Limb (tissue), 2 donors: ENCODE measurements around the gene SLC44A3.

Experiments used
- DNase-seq, 2 donors: peaks; one replicate each; pipeline ENCODE4 v3.0.0-alpha.2; 2016; ENCODE audit errors: extremely low spot score in 2 of 2

Gene SLC44A3

GRCh38 chr1:94799206-94799605 is 21.0 kb upstream of the SLC44A3 start:
- DNase-seq, result no peak

DNA sequence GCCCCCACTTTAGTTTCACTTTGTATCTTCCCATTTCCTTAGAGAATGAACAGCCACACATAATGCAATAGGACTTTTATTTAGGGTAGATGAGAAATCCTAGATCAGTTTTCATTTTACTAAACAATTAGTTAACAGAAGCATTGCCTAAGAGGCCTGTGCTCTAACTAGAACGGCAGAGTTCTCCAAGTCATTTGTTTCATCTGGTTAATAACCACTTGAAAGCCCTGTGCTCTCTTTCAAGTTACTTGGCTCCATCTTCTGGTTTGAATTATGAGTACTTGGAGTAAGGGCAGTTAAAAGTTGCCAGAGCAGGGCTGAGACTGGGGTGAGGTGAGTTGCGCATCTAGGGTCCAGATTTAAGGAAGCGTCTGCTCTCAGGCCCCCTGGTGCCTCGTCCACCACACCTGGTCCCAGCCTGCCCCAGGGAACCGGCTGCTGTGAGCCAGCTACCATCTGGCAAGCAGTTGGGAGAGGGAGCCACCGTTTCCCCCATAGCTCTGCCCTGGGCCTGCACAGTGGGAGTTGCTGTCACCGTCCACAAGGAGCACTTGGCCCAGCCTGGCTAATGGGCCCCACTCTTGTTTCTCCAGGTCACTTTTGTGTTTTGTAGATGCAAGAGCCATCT is 18.1 kb upstream of the SLC44A3 start:
- DNase-seq, result peak; percentile 53 to 80

DNA sequence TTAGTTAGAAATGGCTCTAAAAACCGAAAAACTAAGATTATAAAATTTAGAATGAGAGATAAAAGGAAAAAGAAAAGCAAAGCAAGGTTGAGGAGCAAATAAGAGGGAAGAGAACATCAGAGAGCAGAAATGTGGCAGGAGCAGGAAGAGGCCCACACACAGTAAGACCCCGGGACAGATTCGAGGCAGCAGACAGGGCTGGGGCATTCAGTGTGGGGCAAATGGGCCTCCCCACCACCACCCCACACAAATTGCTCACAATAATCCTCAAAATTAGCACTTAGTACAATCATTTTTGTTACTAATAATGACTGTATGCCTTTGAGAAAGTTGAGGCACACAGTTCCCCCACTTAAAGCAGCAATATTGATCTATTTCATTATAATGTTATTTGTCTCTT is 17.1 kb upstream of the SLC44A3 start:
- no peak for DNase-seq

DNA sequence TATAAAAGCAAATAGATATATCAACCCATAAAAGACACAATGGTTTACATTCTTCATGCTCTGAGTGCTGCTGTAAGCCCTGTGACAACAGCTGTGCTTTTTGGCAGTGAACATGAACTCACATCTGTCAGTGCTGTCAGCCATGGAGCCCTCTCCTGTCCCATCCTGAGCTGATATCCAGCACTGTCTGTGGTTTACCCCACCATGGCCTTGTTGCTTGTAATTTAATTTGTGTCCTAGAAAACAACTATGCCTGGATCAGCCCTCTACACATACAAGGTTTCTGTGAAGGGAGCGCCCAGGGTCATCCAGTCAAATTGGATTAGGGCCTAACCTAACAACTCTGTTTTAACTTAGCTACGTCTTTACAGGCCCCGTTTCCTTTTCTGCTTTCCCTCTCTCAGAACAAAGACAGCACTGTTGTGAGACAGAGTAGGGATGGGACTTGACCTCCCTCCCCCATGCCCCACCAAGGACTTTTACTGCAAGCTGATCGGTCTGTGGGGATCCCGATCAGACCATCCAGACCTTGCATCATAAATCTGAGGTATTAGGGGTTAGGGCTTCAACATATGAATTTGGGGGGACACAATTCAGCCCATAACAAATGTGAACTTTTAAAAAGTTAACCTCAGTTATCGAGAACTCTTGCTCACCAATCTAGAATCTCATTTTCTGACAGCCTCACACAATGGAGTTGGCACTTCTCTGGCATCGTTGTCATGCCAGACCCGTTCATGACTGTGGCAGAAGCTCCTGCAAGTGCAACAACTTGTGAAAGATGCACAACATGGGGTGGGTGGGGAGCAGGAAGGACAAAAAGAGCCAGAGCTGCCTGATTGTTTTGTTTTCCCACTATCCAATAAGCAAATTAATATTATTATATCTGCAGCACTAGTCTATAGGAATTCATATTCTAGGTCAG is 16.4 kb upstream of the SLC44A3 start:
- DNase-seq, result peak; percentile 60 to 84

- no peak for DNase-seq
These were observed 15.7 kb upstream of the SLC44A3 start for GRCh38 chr1:94804442-94804837.

DNA sequence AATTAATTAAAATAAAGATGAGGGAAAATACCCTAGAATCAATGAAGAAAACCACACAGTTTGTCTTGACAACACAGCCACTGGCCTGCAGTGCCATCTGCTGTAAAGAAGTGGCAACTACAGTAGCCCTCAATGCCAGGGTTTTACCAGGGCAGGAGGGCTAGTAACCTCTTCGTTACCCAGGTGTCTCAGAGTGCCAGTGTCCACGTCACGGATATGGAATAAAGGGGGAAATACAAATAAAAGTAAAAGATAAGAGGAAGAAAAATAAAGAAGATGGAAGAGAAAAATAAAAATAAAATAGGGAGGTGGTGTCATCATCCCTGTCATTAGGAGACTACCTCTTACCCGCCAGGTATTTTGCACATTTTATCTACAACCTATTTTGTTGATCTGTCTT is 14.2 kb upstream of the SLC44A3 start:
- DNase-seq, result peak; percentile 61 to 71

GRCh38 chr1:94806441-94806871 is 13.7 kb upstream of the SLC44A3 start:
- peak in 1 of 2 donors; percentile 75 for DNase-seq

DNA sequence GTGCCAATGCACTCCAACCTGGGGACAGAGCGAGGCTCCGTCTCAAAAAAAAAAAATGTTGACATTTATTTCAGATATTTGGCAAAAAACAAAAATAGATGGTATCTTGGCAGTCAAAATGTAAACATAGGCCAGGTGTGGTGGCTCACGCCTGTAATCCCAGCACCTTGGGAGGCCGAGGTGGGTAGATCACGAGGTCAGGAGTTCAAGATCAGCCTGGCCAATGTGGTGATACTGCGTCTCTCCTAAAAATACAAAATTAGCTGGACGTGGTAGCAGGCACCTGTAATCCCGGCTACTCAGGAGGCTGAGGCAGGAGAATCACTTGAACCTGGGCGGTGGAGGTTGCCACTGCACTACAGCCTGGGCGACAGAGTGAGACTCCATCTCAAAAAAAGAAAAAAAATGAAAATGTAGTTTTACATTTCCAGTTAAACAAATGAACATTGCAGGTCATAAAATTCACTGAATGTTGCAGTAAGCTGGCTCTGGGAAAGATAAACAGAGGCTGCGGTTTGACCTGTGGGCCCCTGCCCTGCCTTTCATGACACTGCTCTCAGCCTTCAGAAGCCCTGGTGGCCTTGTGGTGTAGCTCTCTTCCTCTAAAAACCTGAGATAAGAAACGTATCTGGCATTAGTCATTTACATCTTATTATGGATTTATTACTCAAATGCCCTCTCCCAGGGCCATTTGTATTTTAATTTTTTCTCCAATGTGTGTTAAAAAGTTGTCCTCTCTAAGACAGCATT is 12.2 kb upstream of the SLC44A3 start:
- no peak for DNase-seq

DNA sequence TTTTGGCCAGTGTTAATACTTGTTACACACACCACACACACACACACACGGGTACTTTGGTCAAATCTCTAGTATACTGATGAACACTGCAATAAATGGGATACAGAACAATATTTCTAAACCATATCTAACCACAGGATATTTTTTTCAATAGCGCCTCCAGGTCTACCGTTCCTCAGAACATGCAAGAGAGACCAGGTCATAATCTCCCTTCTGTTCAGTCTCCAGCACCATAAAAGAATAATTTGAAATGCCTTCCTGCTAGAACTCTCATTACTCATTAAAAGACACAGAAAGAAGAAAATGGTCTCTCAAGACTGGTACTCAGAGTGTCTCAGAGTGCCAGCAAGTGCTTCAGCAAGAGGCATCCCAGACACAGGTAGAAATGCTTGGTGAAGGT is 11.5 kb upstream of the SLC44A3 start:
- DNase-seq, result no peak

DNA sequence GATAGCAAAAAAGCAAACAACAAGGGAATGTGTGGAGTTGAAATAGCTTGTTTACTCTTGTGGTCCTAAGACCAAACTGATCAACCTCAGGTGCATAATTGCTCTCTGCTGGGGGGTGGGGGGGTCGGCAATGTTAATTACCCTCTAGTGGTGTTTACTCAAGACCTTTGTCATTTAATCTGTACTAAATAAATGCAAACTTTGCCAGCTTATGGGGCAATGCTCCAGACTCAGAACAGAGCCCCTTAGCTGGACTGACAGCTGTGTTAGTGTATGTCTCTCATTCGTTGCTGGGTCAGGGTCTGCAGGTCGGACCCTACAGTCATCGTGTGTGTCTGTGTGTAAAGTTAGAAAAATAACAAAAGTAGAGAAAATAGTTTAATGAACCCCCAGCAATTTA is 7.2 kb upstream of the SLC44A3 start:
- no peak for DNase-seq

- no peak for DNase-seq
These were observed 4.1 kb upstream of the SLC44A3 start for GRCh38 chr1:94816030-94816429.

GRCh38 chr1:94817712-94818111 is 2.4 kb upstream of the SLC44A3 start:
- no peak for DNase-seq

DNA sequence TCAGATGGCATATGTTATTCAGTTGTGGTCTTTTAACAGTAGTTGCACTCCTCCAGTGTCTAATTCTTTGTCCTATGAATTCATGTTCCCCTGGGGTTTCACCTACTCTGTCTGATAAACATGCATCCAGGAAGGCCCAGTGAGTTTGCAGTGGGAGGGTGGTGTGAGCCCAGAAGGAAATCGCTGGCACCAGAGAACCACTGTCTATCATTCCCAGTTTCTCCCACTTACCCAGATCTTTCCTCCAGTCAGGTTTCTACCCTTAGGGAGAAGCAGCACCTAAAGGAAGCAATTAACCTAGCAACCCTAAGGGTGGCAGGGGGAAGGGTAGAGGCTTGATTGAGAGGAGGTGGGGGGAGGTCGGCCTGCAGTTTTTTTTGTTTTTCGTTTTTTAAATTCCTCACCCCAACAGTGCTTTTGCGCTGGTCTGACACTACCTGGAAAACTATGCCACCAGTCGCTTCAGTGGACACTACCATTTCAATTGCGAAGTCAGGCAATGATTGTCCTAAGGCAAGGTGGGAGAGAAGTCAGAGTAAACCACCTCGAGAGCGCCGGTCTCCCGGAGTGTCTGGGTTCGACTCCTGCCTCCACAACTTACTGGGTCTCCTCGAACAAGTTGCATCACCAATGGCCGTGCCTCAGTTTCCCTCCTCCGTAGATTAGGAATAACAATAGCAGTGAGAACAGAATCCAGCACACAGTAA is 766 bp upstream of the SLC44A3 start:
- DNase-seq, result no peak

- no peak for DNase-seq
These were observed 779 bp downstream of the SLC44A3 start for GRCh38 chr1:94820936-94821335.

- DNase-seq, result no peak
These were observed 1.6 kb downstream of the SLC44A3 start for GRCh38 chr1:94821636-94822305.

GRCh38 chr1:94823116-94823515 is 3.0 kb downstream of the SLC44A3 start:
- no peak for DNase-seq

DNA sequence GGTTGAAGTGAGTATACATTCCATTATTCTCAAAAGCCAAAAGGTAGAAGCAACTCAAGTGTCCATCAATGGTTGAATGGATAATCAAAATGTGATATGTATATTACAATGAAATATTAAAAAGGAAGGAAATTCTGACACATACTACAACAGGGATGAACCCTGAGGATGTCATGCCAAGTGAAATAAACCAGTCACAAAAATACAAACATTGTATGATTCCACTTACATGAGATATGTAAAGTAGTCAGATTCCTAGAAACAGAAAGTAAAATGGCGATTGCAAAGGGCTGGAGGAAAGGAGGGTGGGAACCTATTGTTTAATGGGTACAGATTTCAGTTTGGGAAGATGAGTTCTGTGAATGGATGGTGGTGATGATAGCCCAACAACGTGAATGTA is 5.8 kb downstream of the SLC44A3 start:
- DNase-seq, result no peak

- no peak for DNase-seq
These were observed 7.3 kb downstream of the SLC44A3 start for GRCh38 chr1:94827434-94827833.

DNA sequence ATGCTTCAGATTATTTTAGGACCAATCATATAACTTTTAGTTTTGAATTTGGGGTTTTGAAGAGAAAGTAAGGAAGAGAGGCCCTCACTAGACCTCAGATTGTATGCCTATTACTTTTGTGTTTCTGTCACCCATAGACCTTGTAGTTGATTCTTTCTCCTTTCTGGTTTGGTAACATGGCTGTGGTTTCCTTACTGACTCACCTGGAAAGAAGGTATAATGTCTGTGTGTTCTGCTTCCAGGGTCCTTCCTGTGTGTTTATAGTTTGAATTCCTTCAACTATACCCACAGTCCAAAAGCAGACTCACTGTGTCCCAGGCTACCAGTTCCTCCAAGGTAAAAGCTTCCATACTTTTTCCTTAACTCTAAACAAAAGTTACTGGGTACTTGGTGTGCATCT is 8.1 kb downstream of the SLC44A3 start:
- no peak for DNase-seq

DNA sequence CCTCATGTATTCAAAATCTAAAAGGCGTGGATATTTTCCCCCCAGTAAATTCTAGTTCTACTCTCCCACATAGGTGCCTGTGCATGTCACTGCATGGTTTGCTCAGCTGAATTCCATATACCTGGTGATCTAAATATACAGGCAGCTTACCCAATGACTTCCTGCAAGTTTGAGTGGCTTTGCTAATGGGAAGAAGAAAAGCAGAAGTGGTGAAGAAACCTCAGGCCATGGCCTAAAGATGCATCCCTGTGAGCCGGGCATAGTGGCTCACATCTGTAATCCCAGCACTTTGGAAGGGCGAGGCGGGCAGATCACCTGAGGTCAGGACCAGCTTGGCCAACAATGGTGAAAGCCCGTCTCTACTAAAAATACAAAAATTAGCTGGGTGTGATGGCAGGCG is 11.5 kb downstream of the SLC44A3 start:
- DNase-seq, result no peak

- no peak for DNase-seq
These were observed 12.3 kb downstream of the SLC44A3 start for GRCh38 chr1:94832446-94832845.
